H9 (cell line): Measurements from ENCODE around the gene SLC2A4RG. TPM values are rescaled to one million over a fixed set of nuclear protein-coding genes. Genes with fewer than 3 reads are reported as not detected.

ENCODE experiments used
- DNase-seq: peaks from one replicate; pipeline ENCODE4 v3.0.0-alpha.2; 2017
- H2AFZ ChIP-seq: one replicate; pipeline ENCODE4 v1.6.1; 2013; ENCODE audit warnings: mild to moderate bottlenecking, low read length, control low read depth, moderate library complexity
- H2AK5ac ChIP-seq: 2 replicates; pipeline ENCODE4 v1.6.1; 2013; ENCODE audit warnings: low read length, control low read depth, mixed read lengths; ENCODE audit not compliant: insufficient read length
- H2BK120ac ChIP-seq: one replicate; pipeline ENCODE4 v1.6.1; 2013; ENCODE audit warnings: low read depth, mild to moderate bottlenecking, low read length, control low read depth, inconsistent platforms; ENCODE audit not compliant: poor library complexity, severe bottlenecking
- H2BK12ac ChIP-seq: 2 replicates; pipeline ENCODE4 v1.6.1; 2013; ENCODE audit warnings: low read length, control low read depth, mixed read lengths, low read depth; ENCODE audit not compliant: insufficient read length
- H2BK15ac ChIP-seq: 2 replicates; pipeline ENCODE4 v1.6.1; 2013; ENCODE audit warnings: low read depth, low read length, control low read depth
- H2BK20ac ChIP-seq: one replicate; pipeline ENCODE4 v1.6.1; 2013; ENCODE audit warnings: low read depth, mild to moderate bottlenecking, low read length, control low read depth, inconsistent platforms; ENCODE audit not compliant: poor library complexity, severe bottlenecking
- H2BK5ac ChIP-seq: 2 replicates; pipeline ENCODE4 v1.6.1; 2013; ENCODE audit warnings: low read length, control low read depth, mixed read lengths; ENCODE audit not compliant: insufficient read length
- H3K14ac ChIP-seq: 2 replicates; pipeline ENCODE4 v1.6.1; 2013; ENCODE audit warnings: low read length, control low read depth; ENCODE audit not compliant: insufficient read depth
- H3K18ac ChIP-seq: 2 replicates; pipeline ENCODE4 v1.6.1; 2013; ENCODE audit warnings: low read depth, mild to moderate bottlenecking, mixed read lengths, low read length, control low read depth; ENCODE audit not compliant: insufficient read length
- H3K23ac ChIP-seq: 2 replicates; pipeline ENCODE4 v1.6.1; 2013; ENCODE audit warnings: low read length, control low read depth, mixed read lengths, low read depth; ENCODE audit not compliant: insufficient read length
- H3K23me2 ChIP-seq: 2 replicates; pipeline ENCODE4 v1.6.1; 2013; ENCODE audit warnings: low read depth, mild to moderate bottlenecking, mixed read lengths, low read length, control low read depth; ENCODE audit not compliant: insufficient read length, poor library complexity, severe bottlenecking
- H3K27ac ChIP-seq: 2 replicates; pipeline ENCODE4 v1.5.1; 2013; ENCODE audit warnings: low read length, control low read depth, mixed read lengths, low read depth; ENCODE audit not compliant: insufficient read length
- H3K27me3 ChIP-seq: 2 replicates; pipeline ENCODE4 v1.6.1; 2013; ENCODE audit warnings: low read length, control low read depth, inconsistent platforms; ENCODE audit not compliant: insufficient read depth
- H3K4ac ChIP-seq: 2 replicates; pipeline ENCODE4 v1.6.1; 2013; ENCODE audit warnings: low read depth, mild to moderate bottlenecking, control low read depth, inconsistent platforms, low read length, moderate library complexity
- H3K4me1 ChIP-seq: 2 replicates; pipeline ENCODE4 v1.6.1; 2013; ENCODE audit warnings: low read length, control low read depth, inconsistent platforms; ENCODE audit not compliant: insufficient read depth
- H3K4me2 ChIP-seq: 2 replicates; pipeline ENCODE4 v1.6.1; 2013; ENCODE audit warnings: low read length, control low read depth, mixed read lengths; ENCODE audit not compliant: insufficient read length, insufficient read depth
- H3K56ac ChIP-seq: 2 replicates; pipeline ENCODE4 v1.6.1; 2013; ENCODE audit warnings: low read depth, mild to moderate bottlenecking, mixed read lengths, low read length, control low read depth; ENCODE audit not compliant: insufficient read length
- H3K79me1 ChIP-seq: 2 replicates; pipeline ENCODE4 v1.6.1; 2013; ENCODE audit warnings: low read depth, mild to moderate bottlenecking, moderate library complexity, low read length, control low read depth, inconsistent platforms; ENCODE audit not compliant: insufficient read depth, poor library complexity, severe bottlenecking
- H3K79me2 ChIP-seq: 2 replicates; pipeline ENCODE4 v1.6.1; 2013; ENCODE audit warnings: low read length, control low read depth, inconsistent platforms; ENCODE audit not compliant: insufficient read depth
- H3K9ac ChIP-seq: 2 replicates; pipeline ENCODE4 v1.6.1; 2013; ENCODE audit warnings: low read length, control low read depth, mixed read lengths; ENCODE audit not compliant: insufficient read length; ENCODE audit errors: extremely low read depth
- H3K9me3 ChIP-seq: one replicate; pipeline ENCODE4 v1.6.1; 2013; ENCODE audit warnings: low read depth, low read length, inconsistent platforms; ENCODE audit not compliant: control insufficient read depth
- H3T11ph ChIP-seq: one replicate; pipeline ENCODE4 v1.6.1; 2013; ENCODE audit warnings: mild to moderate bottlenecking, low read length, control low read depth, inconsistent platforms
- H4K20me1 ChIP-seq: one replicate; pipeline ENCODE4 v1.6.1; 2013; ENCODE audit not compliant: control insufficient read depth, insufficient read length, insufficient read depth
- H4K5ac ChIP-seq: 2 replicates; pipeline ENCODE4 v1.6.1; 2013; ENCODE audit warnings: low read depth, mild to moderate bottlenecking, mixed read lengths, low read length, control low read depth; ENCODE audit not compliant: insufficient read length
- H4K8ac ChIP-seq: replicated peaks from 2 replicates; pipeline ENCODE4 v1.6.1; 2013; ENCODE audit warnings: low read length, control low read depth, mixed read lengths, low read depth; ENCODE audit not compliant: insufficient read length
- H4K91ac ChIP-seq: 2 replicates; pipeline ENCODE4 v1.6.1; 2013; ENCODE audit warnings: low read depth, mild to moderate bottlenecking, moderate library complexity, mixed read lengths, low read length, control low read depth; ENCODE audit not compliant: insufficient read length
- H3K27ac Mint-ChIP-seq, 3 experiments: 2 replicates in 2 of 3; 3 replicates in 1 of 3; pipeline ENCODE4 v1.8.0; 2020 to 2021; ENCODE audit warnings: mixed read lengths in 3 of 3, mild to moderate bottlenecking in 1 of 3, moderate library complexity in 1 of 3
- H3K27me3 Mint-ChIP-seq: 2 replicates; pipeline ENCODE4 v1.8.0; 2021; ENCODE audit warnings: low read depth, mild to moderate bottlenecking, moderate library complexity, mixed read lengths
- H3K36me3 Mint-ChIP-seq, 3 experiments: 2 replicates in 2 of 3; 3 replicates in 1 of 3; pipeline ENCODE4 v1.8.0; 2020 to 2021; ENCODE audit warnings: low read depth in 3 of 3, mixed read lengths in 3 of 3; ENCODE audit not compliant: insufficient read depth in 1 of 3
- H3K4me1 Mint-ChIP-seq, 2 experiments: 2 replicates each; pipeline ENCODE4 v1.8.0; 2020; ENCODE audit warnings: mixed read lengths in 2 of 2
- H3K4me3 Mint-ChIP-seq, 2 experiments: 2 replicates in 1 of 2; 3 replicates in 1 of 2; pipeline ENCODE4 v1.8.0; 2020 to 2021; ENCODE audit warnings: mild to moderate bottlenecking in 2 of 2, mixed read lengths in 2 of 2, moderate library complexity in 1 of 2
- H3K9me3 Mint-ChIP-seq, 2 experiments: 2 replicates in 1 of 2; 3 replicates in 1 of 2; pipeline ENCODE4 v1.8.0; 2020; ENCODE audit warnings: mild to moderate bottlenecking in 2 of 2, mixed read lengths in 2 of 2, moderate library complexity in 1 of 2
- WGBS: extraction: QIAGEN DNeasy Blood & Tissue Kit; methylation state at CpG from one replicate; pipeline ENCODE4 v1.1.7; 2013; ENCODE audit warnings: missing lambda C conversion rate, low lambda C conversion rate, mixed read lengths; ENCODE audit not compliant: insufficient read length; ENCODE audit errors: extremely low coverage; 5-methylcytosine and 5-hydroxymethylcytosine counted together
- total RNA-seq: library from RNA; stranded (reverse); gene quantifications from 2 replicates; pipeline ENCODE4 v1.2.1, GENCODE V29; 2021
- TF ChIP-seq, protein P1 (sequence below): fragments of 200-600 bp; sonication (generic); conservative IDR thresholded peaks from 3 replicates; pipeline ENCODE4 v1.8.0; 2021; ENCODE audit warnings: antibody characterized with exemption, mild to moderate bottlenecking

Gene SLC2A4RG
- total RNA-seq, 1 experiment from 2014 or later, result 43.9 TPM

DNA sequence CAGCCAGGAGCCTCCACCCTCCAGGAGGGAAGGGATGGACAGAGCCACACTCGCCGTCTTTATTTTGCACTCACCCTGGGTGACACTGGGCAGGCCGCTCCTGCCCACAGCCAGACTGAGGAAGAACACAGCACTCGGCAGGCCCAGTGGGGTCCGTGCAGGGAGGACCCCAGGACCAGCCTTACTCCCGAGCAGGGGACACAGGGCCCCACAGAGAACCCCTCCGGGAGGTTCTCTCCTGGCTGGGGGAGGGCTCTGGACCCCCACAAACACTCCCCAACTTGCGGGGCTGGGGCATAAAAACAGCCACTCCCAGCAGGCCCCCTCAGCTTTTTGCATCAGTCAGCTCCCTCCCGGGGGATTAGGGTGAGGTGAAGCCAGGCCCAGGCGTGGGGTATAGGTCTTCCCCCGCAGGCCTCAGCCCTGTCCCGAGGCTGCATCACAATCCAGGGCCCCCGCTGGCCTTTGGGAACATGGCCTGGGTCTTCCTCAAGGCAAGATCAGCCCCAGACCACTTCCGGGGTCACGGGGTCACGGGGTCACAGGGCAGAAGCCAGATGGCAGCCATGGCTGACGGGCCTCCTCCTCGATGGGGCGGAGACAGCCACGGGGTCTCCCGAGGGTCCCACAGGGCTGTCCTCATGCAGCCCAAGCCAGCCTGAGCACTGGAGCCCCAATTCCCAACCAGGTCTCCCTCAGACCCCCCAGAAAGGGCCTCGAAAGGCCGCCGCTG, 39.9 kb upstream of the SLC2A4RG start:
- DNase-seq, result peak; percentile 26
- no peak overlapping the region for H2BK120ac ChIP-seq
- H2AK5ac ChIP-seq, result no peak overlapping the region
- no peak overlapping the region for H4K8ac ChIP-seq
- no peaks in the 10 kb centered on the region for H3K4me1 ChIP-seq
- H4K20me1 ChIP-seq, result no peaks in the 10 kb centered on the region
- no peak overlapping the region for H2BK12ac ChIP-seq
- H2BK15ac ChIP-seq, result no peak overlapping the region
- H4K91ac ChIP-seq, result no peak overlapping the region
- H3K27ac ChIP-seq, result no peak overlapping the region
- no peak overlapping the region for H3K18ac ChIP-seq
- H3K9ac ChIP-seq, result no peak overlapping the region
- no peak overlapping the region for H3K4ac ChIP-seq
- Mint-ChIP-seq H3K4me3 (no peak overlapping the region), H3K27me3 (peaks cover 3% of the 10 kb centered on the region; the same call in 1 of the 2 replicates), H3K36me3 (peaks cover 0 to 6% (median 2%) of the 10 kb centered on the region in 3 experiments; a peak in 4 of 7 replicates), H3K9me3 (no peaks in the 10 kb centered on the region), H3K4me1 (peaks cover 2 to 10% of the 10 kb centered on the region in 2 experiments), H3K27ac (0 out of 7 replicates have a peak overlapping the region, but pooled peaks of 1 of the 3 experiments have one; percentile 49)
- no CpG with 5 or more reads among the region's 24 CpGs for WGBS
- no peak overlapping the region for H2AFZ ChIP-seq
- H2BK20ac ChIP-seq, result no peak overlapping the region
- no peak overlapping the region for H3K4me2 ChIP-seq
- H3K79me1 ChIP-seq, result no peaks in the 10 kb centered on the region
- no peaks in the 10 kb centered on the region for H3K27me3 ChIP-seq
- H2BK5ac ChIP-seq, result no peak overlapping the region
- no peak overlapping the region for H3K23ac ChIP-seq
- TF ChIP-seq, protein P1, sequence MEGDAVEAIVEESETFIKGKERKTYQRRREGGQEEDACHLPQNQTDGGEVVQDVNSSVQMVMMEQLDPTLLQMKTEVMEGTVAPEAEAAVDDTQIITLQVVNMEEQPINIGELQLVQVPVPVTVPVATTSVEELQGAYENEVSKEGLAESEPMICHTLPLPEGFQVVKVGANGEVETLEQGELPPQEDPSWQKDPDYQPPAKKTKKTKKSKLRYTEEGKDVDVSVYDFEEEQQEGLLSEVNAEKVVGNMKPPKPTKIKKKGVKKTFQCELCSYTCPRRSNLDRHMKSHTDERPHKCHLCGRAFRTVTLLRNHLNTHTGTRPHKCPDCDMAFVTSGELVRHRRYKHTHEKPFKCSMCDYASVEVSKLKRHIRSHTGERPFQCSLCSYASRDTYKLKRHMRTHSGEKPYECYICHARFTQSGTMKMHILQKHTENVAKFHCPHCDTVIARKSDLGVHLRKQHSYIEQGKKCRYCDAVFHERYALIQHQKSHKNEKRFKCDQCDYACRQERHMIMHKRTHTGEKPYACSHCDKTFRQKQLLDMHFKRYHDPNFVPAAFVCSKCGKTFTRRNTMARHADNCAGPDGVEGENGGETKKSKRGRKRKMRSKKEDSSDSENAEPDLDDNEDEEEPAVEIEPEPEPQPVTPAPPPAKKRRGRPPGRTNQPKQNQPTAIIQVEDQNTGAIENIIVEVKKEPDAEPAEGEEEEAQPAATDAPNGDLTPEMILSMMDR, result no peak
- no peak overlapping the region for H4K5ac ChIP-seq
- H3T11ph ChIP-seq, result no peak overlapping the region
- no peak overlapping the region for H3K56ac ChIP-seq
- no peak overlapping the region for H3K14ac ChIP-seq
- H3K9me3 ChIP-seq, result no peaks in the 10 kb centered on the region
- H3K79me2 ChIP-seq, result no peaks in the 10 kb centered on the region
- peaks cover 4% of the 10 kb centered on the region for H3K23me2 ChIP-seq
